ENCODE data around the gene RNF121. TPM values are rescaled to one million over a fixed set of nuclear protein-coding genes. Genes with fewer than 3 reads are reported as not detected.

RNF121 gene
- 37.4 and 47.2 TPM in 2 replicates for total RNA-seq

GRCh38 chr11:71928737-71929443 is at the start of gene RNF121:
RNF121 (plus strand) TSS chr11:71929046; CDS start chr11:71929062, 16 bp downstream.

GRCh38 chr11:71927820-71928736 is 768 bp upstream of the RNF121 start, which contains the start of gene XNDC1N:
XNDC1N (minus strand) TSS chr11:71928594; CDS start chr11:71923353, 5,241 bp downstream.

GRCh38 chr11:71998649-71999310 is 69.9 kb downstream of the RNF121 start, which contains the start of gene IL18BP:
IL18BP (plus strand) TSS chr11:71998909; CDS start chr11:71999985, 1,076 bp downstream.

Other genes with a start within 250 kb of the RNF121 start
- not detected in 2 replicates for gene DEFB108B, start 95.8 kb upstream of the RNF121 start, total RNA-seq
- gene DEFB131B, start 50.6 kb upstream of the RNF121 start, total RNA-seq = not detected in 2 replicates
- 9.2 and 13.9 TPM in 2 replicates for gene XNDC1N, start 452 bp upstream of the RNF121 start, total RNA-seq
- 3.3 and 3.7 TPM in 2 replicates for gene IL18BP, start 69.9 kb downstream of the RNF121 start, total RNA-seq
- gene NUMA1, start 151.5 kb downstream of the RNF121 start, total RNA-seq = 132 and 185 TPM in 2 replicates
- gene LRRC51, start 151.8 kb downstream of the RNF121 start, total RNA-seq = 3.7 and 5.3 TPM in 2 replicates
- 132 and 155 TPM in 2 replicates for gene LAMTOR1, start 174.3 kb downstream of the RNF121 start, total RNA-seq
- gene TOMT, start 176.9 kb downstream of the RNF121 start, total RNA-seq = not detected in 2 replicates
- gene ANAPC15, start 183.6 kb downstream of the RNF121 start, total RNA-seq = 25.5 and 43.1 TPM in 2 replicates
- gene FOLR3, start 206.7 kb downstream of the RNF121 start, total RNA-seq = 2.1 TPM in 1 of 2 replicates, not detected in the other

Measured in placental pericyte (primary cell).